Spleen (tissue), 11 donors: ENCODE measurements around the gene INO80C. TPM values are rescaled to one million over a fixed set of nuclear protein-coding genes. Genes with fewer than 3 reads are reported as not detected.

Experiments used
- DNase-seq: peaks from one replicate; pipeline ENCODE4 v3.0.0-alpha.2; 2020
- H3K27ac ChIP-seq, 8 donors: fragments of 200-600 bp; sonication (generic) in 7 of 8; 1 replicate in 4 of 8; 2 replicates in 4 of 8; pipeline versions ENCODE4 v1.5.0 to v1.8.0; 2016 to 2021; ENCODE audit warnings: inconsistent platforms in 4 of 8, mild to moderate bottlenecking in 4 of 8, moderate library complexity in 1 of 8
- H3K27me3 ChIP-seq, 7 donors: fragments of 200-600 bp; sonication (generic) in 6 of 7; replicated peaks in 1 of 7; 1 replicate in 4 of 7; 2 replicates in 3 of 7; pipeline versions ENCODE4 v1.5.0 to v1.8.0; 2016 to 2021; ENCODE audit warnings: inconsistent platforms in 3 of 7, mild to moderate bottlenecking in 1 of 7
- H3K36me3 ChIP-seq, 6 donors: fragments of 200-600 bp; sonication (generic) in 5 of 6; 1 replicate in 4 of 6; 2 replicates in 2 of 6; pipeline versions ENCODE4 v1.5.0 to v1.8.0; 2016 to 2021; ENCODE audit warnings: inconsistent platforms in 2 of 6
- H3K4me1 ChIP-seq, 6 donors: fragments of 200-600 bp; sonication (generic) in 5 of 6; 1 replicate in 3 of 6; 2 replicates in 3 of 6; pipeline versions ENCODE4 v1.5.0 to v1.8.0; 2016 to 2021; ENCODE audit warnings: inconsistent platforms in 3 of 6
- H3K4me3 ChIP-seq, 8 donors: fragments of 200-600 bp; sonication (generic) in 7 of 8; 1 replicate in 4 of 8; 2 replicates in 4 of 8; pipeline versions ENCODE4 v1.5.0 to v1.8.0; 2016 to 2021; ENCODE audit warnings: inconsistent platforms in 4 of 8, mild to moderate bottlenecking in 4 of 8, moderate library complexity in 2 of 8
- H3K9me3 ChIP-seq, 8 donors: fragments of 200-600 bp; sonication (generic) in 7 of 8; 1 replicate in 4 of 8; 2 replicates in 4 of 8; pipeline versions ENCODE4 v1.5.0 to v1.8.0; 2016 to 2021; ENCODE audit warnings: inconsistent platforms in 4 of 8
- POLR2A ChIP-seq, 3 donors: fragments of 450-650 bp; IDR thresholded peaks; one replicate each; pipeline ENCODE4 v1.5.1; 2017; ENCODE audit warnings: antibody characterized with exemption in 3 of 3, mild to moderate bottlenecking in 1 of 3
- POLR2AphosphoS5 ChIP-seq, 3 donors: sonication (generic); formaldehyde crosslinking; IDR thresholded peaks; one replicate each; pipeline ENCODE4 v1.5.1; 2017; ENCODE audit warnings: antibody characterized with exemption in 3 of 3
- WGBS, 5 donors: extraction: QIAGEN DNeasy Blood & Tissue Kit in 3 of 5; methylation state at CpG; one replicate each; pipeline versions ENCODE4 v1.1.5 to v1.1.7; 2013 to 2018; 5-methylcytosine and 5-hydroxymethylcytosine counted together
- intact Hi-C: fragments of 100-400 bp; cut with DNase I; formaldehyde crosslinking; loops from one replicate; pipeline ENCODE4 v1.15.0; 2023; ENCODE audit warnings: low total_unique reads
- polyA plus RNA-seq, 3 donors: library from polyadenylated mRNA; stranded (reverse); fragments of 200-250 nt; gene quantifications; one replicate each; pipeline ENCODE4 v1.2.1, GENCODE V29; 2013
- total RNA-seq, 7 donors: library from RNA; depleted of rRNA in 3 of 7; stranded (reverse); fragments of >200 nt in 3 of 7; fragmentation: NEBNext Ultra II Directional in 4 of 7; extraction: Animal tissue kit (Norgen Biotek cat#: 25700) in 4 of 7; gene quantifications; one replicate each; pipeline versions ENCODE4 v1.1.0 to v1.2.1, GENCODE V29; 2016 to 2021
- TF ChIP-seq, protein P1 (sequence below), 11 experiments: fragments of 200-600 bp in 7 of 11; fragments of 450-650 bp in 4 of 11; sonication (generic) in 4 of 11; IDR thresholded peaks in 8 of 11; conservative IDR thresholded peaks in 3 of 11; 1 replicate in 7 of 11; 2 replicates in 4 of 11; pipeline versions ENCODE4 v1.4.0 to v1.8.0; 2016 to 2021; ENCODE audit warnings: antibody characterized with exemption in 11 of 11, inconsistent platforms in 4 of 11, mild to moderate bottlenecking in 1 of 11
- donor health status: healthy with polysubstance abuse.
- donor health status: DM: no; HTN: no; CAD: no; lungs with moderate emphysema.
- donor health status: DM: no; HTN: no; CAD: no.
- donor health status: Bipolar disorder and iron deficiency.
- donor health status: healthy.
- donor health status: DM: no; HTN: no; CAD: no.
- donor health status: DM: yes; HTN: yes; CAD: no.

INO80C gene
- total and polyA plus RNA-seq, 10 donors = 18.9 to 57.5 (median 34.5) TPM

DNA sequence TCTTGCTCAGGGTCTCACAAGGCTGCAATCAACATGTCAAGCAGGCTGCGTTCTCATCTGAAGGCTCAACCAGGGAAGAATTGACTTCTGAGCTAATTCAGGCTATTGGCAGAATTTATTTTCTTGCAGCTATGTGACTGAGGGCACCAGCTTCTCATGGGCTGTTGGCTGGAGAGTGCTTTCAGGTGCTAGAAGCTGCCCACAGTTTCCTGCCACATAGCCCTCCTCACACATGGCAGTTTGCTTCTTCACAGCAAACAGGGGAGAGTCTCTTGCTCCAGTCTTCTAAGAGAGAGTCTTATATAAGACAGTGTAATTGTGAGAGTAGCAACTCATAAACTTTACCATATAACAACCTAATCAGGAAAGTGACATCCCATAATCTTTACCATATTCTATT, 37.5 kb upstream of the INO80C start:
- DNase-seq = no peak
- intact Hi-C loops = no loop called here
- Histone ChIP-seq H3K4me3 (no peak overlapping the region), H3K36me3 (no peaks in the 10 kb centered on the region), H3K4me1 (no peaks in the 10 kb centered on the region), H3K27ac (no peak overlapping the region), H3K9me3 (peaks cover 0 to 42% (median 33%) of the 10 kb centered on the region in 8 donors), H3K27me3 (no peaks in the 10 kb centered on the region)
- 89 to 97% (median 93%) methylated on average over 1 of the region's 1 CpG for WGBS, 5 donors
- TF ChIP-seq POLR2A (IDR thresholded peaks at IDR 0.05) (no peak), POLR2AphosphoS5 (IDR thresholded peaks at IDR 0.05) (no peak)

DNA sequence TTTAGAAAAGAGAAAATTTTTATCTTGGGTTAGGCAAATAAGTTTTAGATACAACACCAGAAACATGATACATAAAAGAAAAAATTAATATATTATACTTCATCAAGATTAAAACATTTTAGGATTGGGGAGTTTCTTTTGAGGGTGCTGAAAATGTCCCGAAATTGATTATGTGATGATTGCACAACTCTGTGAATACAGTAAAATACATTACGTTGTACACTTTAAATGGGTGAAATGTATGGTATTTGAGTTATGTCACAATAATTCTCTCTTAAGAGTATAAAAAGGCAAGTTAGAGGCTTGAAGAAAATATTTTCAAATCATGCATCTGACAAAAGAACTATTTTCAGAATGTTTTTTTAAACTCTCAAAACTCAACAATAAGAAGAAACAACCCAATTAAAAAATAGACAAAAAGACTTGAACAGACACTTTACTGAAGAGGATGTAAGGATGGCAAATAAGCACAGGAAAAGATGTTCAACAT, 36.2 kb upstream of the INO80C start:
- peaks cover 0 to 41% (median 31%) of the 10 kb centered on the region in 8 donors for H3K9me3 ChIP-seq
- no peak for DNase-seq
- H3K4me3 ChIP-seq = no peak overlapping the region
- H3K27ac ChIP-seq = no peak overlapping the region
- no peaks in the 10 kb centered on the region for H3K27me3 ChIP-seq
- no peaks in the 10 kb centered on the region for H3K36me3 ChIP-seq
- intact Hi-C loops = no loop called here
- H3K4me1 ChIP-seq = no peaks in the 10 kb centered on the region
- no peak for TF ChIP-seq POLR2AphosphoS5 (IDR thresholded peaks at IDR 0.05)
- TF ChIP-seq, protein P1, sequence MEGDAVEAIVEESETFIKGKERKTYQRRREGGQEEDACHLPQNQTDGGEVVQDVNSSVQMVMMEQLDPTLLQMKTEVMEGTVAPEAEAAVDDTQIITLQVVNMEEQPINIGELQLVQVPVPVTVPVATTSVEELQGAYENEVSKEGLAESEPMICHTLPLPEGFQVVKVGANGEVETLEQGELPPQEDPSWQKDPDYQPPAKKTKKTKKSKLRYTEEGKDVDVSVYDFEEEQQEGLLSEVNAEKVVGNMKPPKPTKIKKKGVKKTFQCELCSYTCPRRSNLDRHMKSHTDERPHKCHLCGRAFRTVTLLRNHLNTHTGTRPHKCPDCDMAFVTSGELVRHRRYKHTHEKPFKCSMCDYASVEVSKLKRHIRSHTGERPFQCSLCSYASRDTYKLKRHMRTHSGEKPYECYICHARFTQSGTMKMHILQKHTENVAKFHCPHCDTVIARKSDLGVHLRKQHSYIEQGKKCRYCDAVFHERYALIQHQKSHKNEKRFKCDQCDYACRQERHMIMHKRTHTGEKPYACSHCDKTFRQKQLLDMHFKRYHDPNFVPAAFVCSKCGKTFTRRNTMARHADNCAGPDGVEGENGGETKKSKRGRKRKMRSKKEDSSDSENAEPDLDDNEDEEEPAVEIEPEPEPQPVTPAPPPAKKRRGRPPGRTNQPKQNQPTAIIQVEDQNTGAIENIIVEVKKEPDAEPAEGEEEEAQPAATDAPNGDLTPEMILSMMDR (IDR thresholded peaks at IDR 0.05 in 8 of 11, conservative IDR thresholded peaks at IDR 0.05 in 3 of 11) = no peak
- no peak for TF ChIP-seq POLR2A (IDR thresholded peaks at IDR 0.05)
- WGBS, 5 donors = 84 to 93% (median 90%) methylated on average over 2 of the region's 2 CpGs

DNA sequence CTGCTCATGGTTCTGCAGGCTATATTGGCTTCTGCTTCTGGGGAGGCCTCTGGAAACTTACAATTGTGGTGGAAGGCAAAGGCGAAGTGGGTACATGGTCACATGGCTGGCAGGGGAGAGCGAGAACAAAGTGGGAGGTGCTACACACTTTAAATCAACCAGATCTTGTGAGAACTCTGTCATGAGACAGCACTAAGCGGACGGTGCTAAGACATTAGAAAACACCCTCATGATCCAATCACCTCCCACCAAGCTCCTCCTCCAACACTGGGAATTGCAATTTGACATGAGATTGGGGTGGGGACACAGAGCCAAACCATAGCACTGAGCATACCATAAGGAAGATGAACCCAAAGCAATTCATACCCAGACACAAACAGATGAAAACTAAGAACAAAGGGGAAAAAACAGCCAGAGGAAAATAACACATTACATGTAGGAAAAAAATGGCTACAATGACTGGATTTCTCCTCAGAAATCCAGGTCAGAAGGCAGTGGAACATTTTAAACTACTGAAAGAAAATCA, 31.1 kb upstream of the INO80C start:
- no peaks in the 10 kb centered on the region for H3K27me3 ChIP-seq
- H3K36me3 ChIP-seq = no peaks in the 10 kb centered on the region
- TF ChIP-seq POLR2AphosphoS5 (IDR thresholded peaks at IDR 0.05) = no peak
- no peak for TF ChIP-seq POLR2A (IDR thresholded peaks at IDR 0.05)
- TF ChIP-seq, protein P1 (IDR thresholded peaks at IDR 0.05 in 8 of 11, conservative IDR thresholded peaks at IDR 0.05 in 3 of 11) = no peak
- peaks cover 0 to 19% (median 12%) of the 10 kb centered on the region in 8 donors for H3K9me3 ChIP-seq
- H3K4me3 ChIP-seq = no peak overlapping the region
- intact Hi-C loops = no loop called here
- peaks cover 17 to 32% (median 28%) of the 10 kb centered on the region in 6 donors for H3K4me1 ChIP-seq
- DNase-seq = no peak
- 78 to 93% (median 85%) methylated on average over 4 of the region's 4 CpGs for WGBS, 5 donors
- H3K27ac ChIP-seq = no peak overlapping the region

DNA sequence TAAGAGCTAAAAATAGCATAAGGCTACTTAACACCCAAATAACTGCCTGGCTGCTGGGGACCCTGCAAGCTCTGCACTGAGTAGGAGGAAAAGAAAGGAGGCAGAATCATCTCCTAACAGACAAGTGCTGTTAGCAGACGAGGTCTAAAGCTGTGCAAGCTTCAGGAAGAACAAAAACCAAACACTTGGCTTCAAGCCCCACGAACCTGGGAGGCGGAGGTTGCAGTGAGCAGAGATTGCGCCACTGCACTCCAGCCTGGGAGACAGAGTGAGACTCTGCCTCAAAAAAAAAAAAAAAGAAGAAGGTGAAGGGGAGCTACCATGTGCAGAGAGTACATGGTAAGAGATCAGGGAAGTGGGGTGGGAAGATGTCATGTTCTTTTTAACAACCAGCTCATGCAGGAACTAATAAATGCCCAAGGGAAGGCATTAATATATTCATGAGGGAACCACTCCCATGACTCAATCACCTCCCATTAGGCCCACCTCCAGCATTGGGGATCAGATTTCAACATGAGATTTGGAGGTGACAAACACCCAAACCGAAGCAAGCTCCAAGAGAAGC, 28.8 kb upstream of the INO80C start:
- no peaks in the 10 kb centered on the region for H3K36me3 ChIP-seq
- TF ChIP-seq POLR2A (IDR thresholded peaks at IDR 0.05) (no peak), POLR2AphosphoS5 (IDR thresholded peaks at IDR 0.05) (no peak)
- TF ChIP-seq, protein P1 (IDR thresholded peaks at IDR 0.05 in 8 of 11, conservative IDR thresholded peaks at IDR 0.05 in 3 of 11) = peak in 1 of 11 experiments; percentile 4
- no peak overlapping the region for H3K4me3 ChIP-seq
- peaks cover 0 to 15% (median 11%) of the 10 kb centered on the region in 8 donors for H3K9me3 ChIP-seq
- intact Hi-C loops = no loop called here
- WGBS, 5 donors = 17 to 31% (median 23%) methylated on average over 5 of the region's 5 CpGs
- H3K27me3 ChIP-seq = no peaks in the 10 kb centered on the region
- H3K27ac ChIP-seq = peak overlapping the region in 3 of 8 donors; percentile 5 to 52 (median 48)
- H3K4me1 ChIP-seq = peaks cover 23 to 48% (median 39%) of the 10 kb centered on the region in 6 donors
- no peak for DNase-seq
